ENCODE results near the gene FAHD1. TPM values are rescaled to one million over a fixed set of nuclear protein-coding genes. Genes with fewer than 3 reads are reported as not detected.

Gene FAHD1
- polyA plus RNA-seq, 1 donor from 2014 or later = 73.5 TPM

GRCh38 chr16:1821861-1822611 is 5.0 kb upstream of the FAHD1 start:
- H3K9ac ChIP-seq (ENCODE audit: low read length) = no peak overlapping the region
- no peaks in the 10 kb centered on the region for H3K27me3 ChIP-seq (ENCODE audit: insufficient read depth, low read depth, low read length)
- H3K27ac ChIP-seq (ENCODE audit: low read length) = no peak overlapping the region
- H3F3A ChIP-seq (ENCODE audit: insufficient read depth, low read length, poor library complexity, severe bottlenecking) = no peaks in the 10 kb centered on the region
- H4K20me1 ChIP-seq (ENCODE audit: insufficient read depth) = no peaks in the 10 kb centered on the region
- H3K9me3 ChIP-seq (ENCODE audit: low read length) = no peaks in the 10 kb centered on the region
- TF ChIP-seq RAD21 (conservative IDR thresholded peaks at IDR 0.05) (no peak), POLR2AphosphoS5 (IDR thresholded peaks at IDR 0.05) (no peak), EZH2 (IDR thresholded peaks at IDR 0.05; ENCODE audit: borderline replicate concordance, insufficient read depth, low read length, poor library complexity, severe bottlenecking) (no peak), TAF1 (IDR thresholded peaks at IDR 0.05; ENCODE audit: low read depth) (no peak), REST (IDR thresholded peaks at IDR 0.05; ENCODE audit: borderline replicate concordance) (no peak), EP300 (conservative IDR thresholded peaks at IDR 0.05; ENCODE audit: poor library complexity, severe bottlenecking) (no peak), SMC3 (conservative IDR thresholded peaks at IDR 0.05; ENCODE audit: poor library complexity) (no peak), MXI1 (conservative IDR thresholded peaks at IDR 0.05; ENCODE audit: poor library complexity, severe bottlenecking) (no peak)
- TF ChIP-seq, protein P1, sequence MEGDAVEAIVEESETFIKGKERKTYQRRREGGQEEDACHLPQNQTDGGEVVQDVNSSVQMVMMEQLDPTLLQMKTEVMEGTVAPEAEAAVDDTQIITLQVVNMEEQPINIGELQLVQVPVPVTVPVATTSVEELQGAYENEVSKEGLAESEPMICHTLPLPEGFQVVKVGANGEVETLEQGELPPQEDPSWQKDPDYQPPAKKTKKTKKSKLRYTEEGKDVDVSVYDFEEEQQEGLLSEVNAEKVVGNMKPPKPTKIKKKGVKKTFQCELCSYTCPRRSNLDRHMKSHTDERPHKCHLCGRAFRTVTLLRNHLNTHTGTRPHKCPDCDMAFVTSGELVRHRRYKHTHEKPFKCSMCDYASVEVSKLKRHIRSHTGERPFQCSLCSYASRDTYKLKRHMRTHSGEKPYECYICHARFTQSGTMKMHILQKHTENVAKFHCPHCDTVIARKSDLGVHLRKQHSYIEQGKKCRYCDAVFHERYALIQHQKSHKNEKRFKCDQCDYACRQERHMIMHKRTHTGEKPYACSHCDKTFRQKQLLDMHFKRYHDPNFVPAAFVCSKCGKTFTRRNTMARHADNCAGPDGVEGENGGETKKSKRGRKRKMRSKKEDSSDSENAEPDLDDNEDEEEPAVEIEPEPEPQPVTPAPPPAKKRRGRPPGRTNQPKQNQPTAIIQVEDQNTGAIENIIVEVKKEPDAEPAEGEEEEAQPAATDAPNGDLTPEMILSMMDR (IDR thresholded peaks at IDR 0.05; ENCODE audit: poor library complexity, severe bottlenecking) = no peak
- peaks cover 9% of the 10 kb centered on the region for H3K79me2 ChIP-seq (replicated peaks; ENCODE audit: insufficient read depth, low read length)
- no peak overlapping the region for H2AFZ ChIP-seq (ENCODE audit: low read depth, low read length)
- H3K4me3 ChIP-seq (ENCODE audit: low read length) = no peak overlapping the region
- H3K4me2 ChIP-seq (ENCODE audit: low read length) = no peak overlapping the region
- no peaks in the 10 kb centered on the region for H3K36me3 ChIP-seq (ENCODE audit: insufficient read depth, low read length)
- H3K9me2 ChIP-seq (ENCODE audit: insufficient read depth, low read length) = no peaks in the 10 kb centered on the region

- Histone ChIP-seq H3K27ac (ENCODE audit: low read length) (no peak overlapping the region), H3K27me3 (ENCODE audit: insufficient read depth, low read depth, low read length) (no peaks in the 10 kb centered on the region), H3K4me2 (ENCODE audit: low read length) (no peak overlapping the region), H3K79me2 (replicated peaks; ENCODE audit: insufficient read depth, low read length) (peaks cover 16% of the 10 kb centered on the region), H3K36me3 (ENCODE audit: insufficient read depth, low read length) (no peaks in the 10 kb centered on the region), H3K9me3 (ENCODE audit: low read length) (no peaks in the 10 kb centered on the region), H3K4me3 (ENCODE audit: low read length) (no peak overlapping the region), H3K9ac (ENCODE audit: low read length) (no peak overlapping the region), H4K20me1 (ENCODE audit: insufficient read depth) (no peaks in the 10 kb centered on the region), H2AFZ (ENCODE audit: low read depth, low read length) (no peak overlapping the region), H3K9me2 (ENCODE audit: insufficient read depth, low read length) (no peaks in the 10 kb centered on the region), H3F3A (ENCODE audit: insufficient read depth, low read length, poor library complexity, severe bottlenecking) (no peaks in the 10 kb centered on the region)
- TF ChIP-seq POLR2AphosphoS5 (IDR thresholded peaks at IDR 0.05) (no peak), SMC3 (conservative IDR thresholded peaks at IDR 0.05; ENCODE audit: poor library complexity) (no peak), TAF1 (IDR thresholded peaks at IDR 0.05; ENCODE audit: low read depth) (no peak), MXI1 (conservative IDR thresholded peaks at IDR 0.05; ENCODE audit: poor library complexity, severe bottlenecking) (no peak), REST (IDR thresholded peaks at IDR 0.05; ENCODE audit: borderline replicate concordance) (no peak), RAD21 (conservative IDR thresholded peaks at IDR 0.05) (no peak)
- TF ChIP-seq, protein P1 (IDR thresholded peaks at IDR 0.05; ENCODE audit: poor library complexity, severe bottlenecking) = no peak
These were observed 4.2 kb upstream of the FAHD1 start for GRCh38 chr16:1822801-1823200.

Data from neural cell (in vitro differentiated cells).